Measurements from ENCODE around the gene YBX2.

The YBX2 gene

GRCh38 chr17:7283471-7284216 is 10.8 kb downstream of the YBX2 start:
- H3K9ac ChIP-seq (ENCODE audit: low read depth, low read length) = no peak overlapping the region

GRCh38 chr17:7282752-7283321 is 11.6 kb downstream of the YBX2 start:
- Histone ChIP-seq H3K36me3 (ENCODE audit: control insufficient read depth, insufficient read depth, low read length) (0 out of 2 replicates have a peak, but pooled peaks cover 10% of the 10 kb centered on the region), H3K27me3 (ENCODE audit: control insufficient read depth, insufficient read depth, low read length) (peaks cover 19% of the 10 kb centered on the region), H3K9me3 (ENCODE audit: control insufficient read depth, insufficient read depth, low read length) (no peaks in the 10 kb centered on the region), H3K4me3 (ENCODE audit: low read depth, low read length) (peak overlapping the region; percentile 84), H3K27ac (ENCODE audit: low read depth, low read length) (no peak overlapping the region), H3K9ac (ENCODE audit: low read depth, low read length) (no peak overlapping the region), H3K4me1 (ENCODE audit: control insufficient read depth, insufficient read depth, low read length) (peaks cover 14% of the 10 kb centered on the region)

More at GRCh38 chr17:7283471-7284216, 10.8 kb downstream of the YBX2 start:
- Histone ChIP-seq H3K4me3 (ENCODE audit: low read depth, low read length) (no peak overlapping the region), H3K4me1 (ENCODE audit: control insufficient read depth, insufficient read depth, low read length) (peaks cover 14% of the 10 kb centered on the region), H3K9me3 (ENCODE audit: control insufficient read depth, insufficient read depth, low read length) (no peaks in the 10 kb centered on the region), H3K27me3 (ENCODE audit: control insufficient read depth, insufficient read depth, low read length) (peaks cover 19% of the 10 kb centered on the region), H3K27ac (ENCODE audit: low read depth, low read length) (no peak overlapping the region), H3K36me3 (ENCODE audit: control insufficient read depth, insufficient read depth, low read length) (0 out of 2 replicates have a peak, but pooled peaks cover 11% of the 10 kb centered on the region)

DNA sequence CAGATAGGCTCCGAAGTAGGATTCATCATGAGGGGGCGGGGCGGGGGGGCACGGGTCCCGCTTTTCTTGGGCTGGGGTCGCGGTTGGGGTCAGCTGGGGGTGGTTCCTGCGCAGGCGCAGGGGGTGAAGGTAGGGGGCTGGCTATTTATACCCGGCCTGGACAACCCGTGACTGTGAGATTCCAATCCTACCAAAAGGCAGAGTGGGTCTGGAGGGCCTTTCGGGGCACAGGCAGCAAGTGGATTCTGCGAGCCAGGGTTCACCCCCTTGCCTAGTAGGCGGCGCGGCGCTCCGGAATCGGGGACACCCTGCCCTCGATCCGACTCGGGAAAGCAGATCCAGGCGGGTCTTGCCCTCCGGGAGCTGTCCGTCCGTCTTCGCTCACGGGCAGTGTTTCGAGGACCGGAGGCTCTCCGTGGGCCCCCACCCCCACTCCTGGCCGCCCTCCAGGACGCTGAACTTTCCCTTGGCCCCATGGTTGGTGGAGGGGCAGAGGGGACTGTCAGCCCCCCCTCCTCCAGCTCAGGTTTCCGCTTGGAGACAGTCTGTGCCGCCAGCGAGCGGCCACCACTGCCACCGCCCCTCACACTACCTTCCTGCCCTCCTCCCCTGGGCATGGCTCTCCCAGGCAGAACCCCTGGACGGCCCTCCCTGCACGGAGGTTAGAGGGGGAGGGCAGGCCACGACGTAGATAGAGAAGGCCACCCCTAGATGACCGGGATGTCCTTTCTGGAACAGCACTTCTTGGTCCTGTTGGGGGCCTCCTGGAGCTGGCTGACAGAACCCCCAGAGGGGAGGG is 12.3 kb downstream of the YBX2 start:
- 0 out of 2 replicates have a peak, but pooled peaks cover 8% of the 10 kb centered on the region for H3K36me3 ChIP-seq (ENCODE audit: control insufficient read depth, insufficient read depth, low read length)
- no peak overlapping the region for H3K27ac ChIP-seq (ENCODE audit: low read depth, low read length)
- H3K9ac ChIP-seq (ENCODE audit: low read depth, low read length) = peak overlapping the region; percentile 45; the same call in 1 of the 2 replicates
- peaks cover 19% of the 10 kb centered on the region for H3K27me3 ChIP-seq (ENCODE audit: control insufficient read depth, insufficient read depth, low read length)
- peak overlapping the region; percentile 84 for H3K4me3 ChIP-seq (ENCODE audit: low read depth, low read length)
- no peaks in the 10 kb centered on the region for H3K9me3 ChIP-seq (ENCODE audit: control insufficient read depth, insufficient read depth, low read length)
- H3K4me1 ChIP-seq (ENCODE audit: control insufficient read depth, insufficient read depth, low read length) = peaks cover 14% of the 10 kb centered on the region

DNA sequence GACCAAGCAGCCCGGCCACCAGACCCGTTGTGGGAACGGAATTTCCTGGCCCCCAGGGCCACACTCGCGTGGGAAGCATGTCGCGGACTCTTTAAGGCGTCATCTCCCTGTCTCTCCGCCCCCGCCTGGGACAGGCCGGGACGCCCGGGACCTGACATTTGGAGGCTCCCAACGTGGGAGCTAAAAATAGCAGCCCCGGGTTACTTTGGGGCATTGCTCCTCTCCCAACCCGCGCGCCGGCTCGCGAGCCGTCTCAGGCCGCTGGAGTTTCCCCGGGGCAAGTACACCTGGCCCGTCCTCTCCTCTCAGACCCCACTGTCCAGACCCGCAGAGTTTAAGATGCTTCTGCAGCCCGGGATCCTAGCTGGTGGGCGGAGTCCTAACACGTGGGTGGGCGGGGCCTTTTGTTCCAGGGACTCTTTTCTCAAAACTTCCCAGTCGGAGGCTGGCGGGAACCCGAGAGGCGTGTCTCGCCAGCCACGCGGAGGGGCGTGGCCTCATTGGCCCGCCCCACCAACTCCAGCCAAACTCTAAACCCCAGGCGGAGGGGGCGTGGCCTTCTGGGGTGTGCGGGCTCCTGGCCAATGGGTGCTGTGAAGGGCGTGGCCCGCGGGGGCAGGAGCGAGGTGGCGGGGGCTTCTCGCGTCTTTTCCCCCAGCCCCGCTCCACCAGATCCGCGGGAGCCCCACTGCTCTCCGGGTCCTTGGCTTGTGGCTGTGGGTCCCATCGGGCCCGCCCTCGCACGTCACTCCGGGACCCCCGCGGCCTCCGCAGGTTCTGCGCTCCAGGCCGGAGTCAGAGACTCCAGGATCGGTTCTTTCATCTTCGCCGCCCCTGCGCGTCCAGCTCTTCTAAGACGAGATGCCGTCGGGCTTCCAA is 13.1 kb downstream of the YBX2 start, which contains the start of gene SLC2A4:
SLC2A4 (plus strand) TSS at position 645 of the 879 bp plus-strand sequence; CDS start at position 862, 217 bp downstream.
- H3K4me1 ChIP-seq (ENCODE audit: control insufficient read depth, insufficient read depth, low read length) = peaks cover 14% of the 10 kb centered on the region
- peak within 1 kb of the TSS; percentile 45 for H3K9ac ChIP-seq (ENCODE audit: low read depth, low read length)
- H3K27ac ChIP-seq (ENCODE audit: low read depth, low read length) = peak within 1 kb of the TSS; percentile 36
- 0 out of 2 replicates have a peak, but pooled peaks cover 8% of the 10 kb centered on the region for H3K36me3 ChIP-seq (ENCODE audit: control insufficient read depth, insufficient read depth, low read length)
- peaks cover 19% of the 10 kb centered on the region for H3K27me3 ChIP-seq (ENCODE audit: control insufficient read depth, insufficient read depth, low read length)
- H3K4me3 ChIP-seq (ENCODE audit: low read depth, low read length) = peak within 1 kb of the TSS; percentile 84
- no peaks in the 10 kb centered on the region for H3K9me3 ChIP-seq (ENCODE audit: control insufficient read depth, insufficient read depth, low read length)

DNA sequence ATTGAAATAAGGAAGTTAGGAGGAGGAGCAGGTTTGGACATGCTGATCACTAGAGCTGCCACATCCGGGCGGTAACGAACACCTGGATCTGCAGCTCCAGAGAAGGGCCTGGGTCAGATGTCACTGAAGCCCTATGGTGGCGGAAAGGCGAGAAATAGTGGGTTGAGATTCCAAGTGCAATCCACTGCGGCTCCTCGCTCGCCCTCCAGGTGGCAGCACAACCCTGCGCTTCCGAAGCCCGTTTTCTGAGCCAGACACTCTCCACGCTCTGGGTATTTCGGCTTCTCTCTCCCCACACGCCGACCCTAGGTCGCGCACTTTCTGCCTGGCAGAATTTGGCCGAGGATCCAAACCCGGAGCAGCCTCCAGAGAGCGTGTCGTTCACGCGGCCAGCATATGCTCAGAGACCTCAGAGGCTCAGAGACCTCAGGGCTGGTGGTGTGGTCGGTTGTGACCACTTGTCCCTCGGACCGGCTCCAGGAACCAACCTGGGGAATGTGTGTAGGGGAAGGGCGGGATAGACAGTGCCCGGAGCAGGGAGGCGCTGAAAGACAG is 13.8 kb downstream of the YBX2 start:
- peak overlapping the region; percentile 84 for H3K4me3 ChIP-seq (ENCODE audit: low read depth, low read length)
- peak overlapping the region; percentile 36 for H3K27ac ChIP-seq (ENCODE audit: low read depth, low read length)
- H3K4me1 ChIP-seq (ENCODE audit: control insufficient read depth, insufficient read depth, low read length) = peaks cover 14% of the 10 kb centered on the region
- peak overlapping the region; percentile 41 for H3K9ac ChIP-seq (ENCODE audit: low read depth, low read length)
- 0 out of 2 replicates have a peak, but pooled peaks cover 8% of the 10 kb centered on the region for H3K36me3 ChIP-seq (ENCODE audit: control insufficient read depth, insufficient read depth, low read length)
- peaks cover 19% of the 10 kb centered on the region for H3K27me3 ChIP-seq (ENCODE audit: control insufficient read depth, insufficient read depth, low read length)
- H3K9me3 ChIP-seq (ENCODE audit: control insufficient read depth, insufficient read depth, low read length) = no peaks in the 10 kb centered on the region

DNA sequence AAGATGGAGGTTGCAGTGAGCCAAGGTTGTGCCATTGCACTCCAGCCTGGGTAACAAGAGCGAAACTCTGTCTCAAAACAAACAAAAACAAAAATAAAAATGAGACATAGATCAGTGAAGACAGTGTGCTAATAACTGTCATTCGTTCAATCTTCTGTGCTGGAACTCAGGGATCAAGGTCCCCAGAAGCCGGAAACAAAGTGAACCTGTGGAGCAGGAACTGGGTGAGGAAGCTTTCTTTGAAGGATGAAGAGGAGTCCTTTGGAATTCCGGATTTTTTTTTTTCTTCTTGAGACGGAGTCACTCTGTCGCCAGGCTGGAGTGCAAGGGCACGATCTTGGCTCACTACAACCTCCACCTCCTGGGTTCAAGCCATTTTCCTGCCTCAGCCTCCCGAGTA is 15.0 kb downstream of the YBX2 start:
- no peak overlapping the region for H3K27ac ChIP-seq (ENCODE audit: low read depth, low read length)
- no peak overlapping the region for H3K9ac ChIP-seq (ENCODE audit: low read depth, low read length)
- no peaks in the 10 kb centered on the region for H3K9me3 ChIP-seq (ENCODE audit: control insufficient read depth, insufficient read depth, low read length)
- peaks cover 19% of the 10 kb centered on the region for H3K27me3 ChIP-seq (ENCODE audit: control insufficient read depth, insufficient read depth, low read length)
- 0 out of 2 replicates have a peak, but pooled peaks cover 4% of the 10 kb centered on the region for H3K36me3 ChIP-seq (ENCODE audit: control insufficient read depth, insufficient read depth, low read length)
- H3K4me3 ChIP-seq (ENCODE audit: low read depth, low read length) = no peak overlapping the region
- peaks cover 14% of the 10 kb centered on the region for H3K4me1 ChIP-seq (ENCODE audit: control insufficient read depth, insufficient read depth, low read length)

DNA sequence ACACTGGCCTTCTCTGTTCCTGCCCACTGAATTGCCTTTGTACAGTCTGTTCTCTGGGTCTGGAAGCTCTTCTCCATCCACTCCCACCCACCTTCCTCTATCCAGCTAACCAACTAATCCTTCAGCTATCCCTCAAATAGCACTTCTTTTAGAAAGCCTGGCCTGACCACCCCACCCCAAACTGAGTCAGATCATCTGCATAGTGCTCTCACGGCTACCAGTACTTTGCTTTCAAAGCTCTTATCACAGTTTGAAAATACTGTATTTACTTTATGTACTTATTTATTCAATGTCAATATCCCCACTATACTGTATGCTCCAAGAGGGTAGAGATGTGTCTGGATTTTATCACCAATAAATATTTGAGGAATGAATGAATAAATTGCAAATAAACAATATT is 27.7 kb downstream of the YBX2 start:
- Histone ChIP-seq H3K4me3 (ENCODE audit: low read depth, low read length) (no peak overlapping the region), H3K9me3 (ENCODE audit: control insufficient read depth, insufficient read depth, low read length) (no peaks in the 10 kb centered on the region), H3K9ac (ENCODE audit: low read depth, low read length) (no peak overlapping the region), H3K27me3 (ENCODE audit: control insufficient read depth, insufficient read depth, low read length) (no peaks in the 10 kb centered on the region), H3K27ac (ENCODE audit: low read depth, low read length) (no peak overlapping the region), H3K36me3 (ENCODE audit: control insufficient read depth, insufficient read depth, low read length) (no peaks in the 10 kb centered on the region), H3K4me1 (ENCODE audit: control insufficient read depth, insufficient read depth, low read length) (peaks cover 14% of the 10 kb centered on the region; the same call in 1 of the 2 replicates)

DNA sequence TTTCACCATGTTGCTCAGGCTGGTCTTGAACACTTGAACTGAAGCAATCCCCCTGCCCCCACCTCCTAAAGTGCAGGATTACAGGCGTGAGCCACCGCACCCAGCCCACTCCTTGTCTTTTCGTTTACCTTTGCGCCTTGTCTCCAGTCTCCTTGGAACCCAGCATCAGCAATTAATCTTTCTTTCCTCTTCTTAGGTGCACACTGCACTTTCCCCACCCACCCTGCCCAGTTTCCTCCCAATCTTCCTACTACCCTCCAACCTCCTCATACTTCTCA is 30.7 kb downstream of the YBX2 start:
- H3K4me1 ChIP-seq (ENCODE audit: control insufficient read depth, insufficient read depth, low read length) = peaks cover 14% of the 10 kb centered on the region; the same call in 1 of the 2 replicates
- H3K9me3 ChIP-seq (ENCODE audit: control insufficient read depth, insufficient read depth, low read length) = no peaks in the 10 kb centered on the region
- peak overlapping the region; percentile 89 for H3K27ac ChIP-seq (ENCODE audit: low read depth, low read length)
- peak overlapping the region; percentile 91 for H3K4me3 ChIP-seq (ENCODE audit: low read depth, low read length)
- H3K9ac ChIP-seq (ENCODE audit: low read depth, low read length) = peak overlapping the region; percentile 38; the same call in 1 of the 2 replicates
- no peaks in the 10 kb centered on the region for H3K27me3 ChIP-seq (ENCODE audit: control insufficient read depth, insufficient read depth, low read length)
- H3K36me3 ChIP-seq (ENCODE audit: control insufficient read depth, insufficient read depth, low read length) = peaks cover 13% of the 10 kb centered on the region

GRCh38 chr17:7262935-7263800 is 31.3 kb downstream of the YBX2 start:
- Histone ChIP-seq H3K27me3 (ENCODE audit: control insufficient read depth, insufficient read depth, low read length) (no peaks in the 10 kb centered on the region), H3K9me3 (ENCODE audit: control insufficient read depth, insufficient read depth, low read length) (no peaks in the 10 kb centered on the region), H3K4me1 (ENCODE audit: control insufficient read depth, insufficient read depth, low read length) (peaks cover 14% of the 10 kb centered on the region; the same call in 1 of the 2 replicates), H3K36me3 (ENCODE audit: control insufficient read depth, insufficient read depth, low read length) (peaks cover 19% of the 10 kb centered on the region), H3K27ac (ENCODE audit: low read depth, low read length) (peak overlapping the region; percentile 89), H3K9ac (ENCODE audit: low read depth, low read length) (peak overlapping the region; percentile 51), H3K4me3 (ENCODE audit: low read depth, low read length) (peak overlapping the region; percentile 91)
